ENCODE measurements around the gene PCP4L1. TPM values are rescaled to one million over a fixed set of nuclear protein-coding genes. Genes with fewer than 3 reads are reported as not detected.
"Not testable (repeated sequence)": the region's sequence is repeated elsewhere in the genome, so short reads cannot be mapped to it uniquely, and the experiment has no call there.

The PCP4L1 gene
- total RNA-seq, 1 donor from 2014 or later = 3.1 TPM

DNA sequence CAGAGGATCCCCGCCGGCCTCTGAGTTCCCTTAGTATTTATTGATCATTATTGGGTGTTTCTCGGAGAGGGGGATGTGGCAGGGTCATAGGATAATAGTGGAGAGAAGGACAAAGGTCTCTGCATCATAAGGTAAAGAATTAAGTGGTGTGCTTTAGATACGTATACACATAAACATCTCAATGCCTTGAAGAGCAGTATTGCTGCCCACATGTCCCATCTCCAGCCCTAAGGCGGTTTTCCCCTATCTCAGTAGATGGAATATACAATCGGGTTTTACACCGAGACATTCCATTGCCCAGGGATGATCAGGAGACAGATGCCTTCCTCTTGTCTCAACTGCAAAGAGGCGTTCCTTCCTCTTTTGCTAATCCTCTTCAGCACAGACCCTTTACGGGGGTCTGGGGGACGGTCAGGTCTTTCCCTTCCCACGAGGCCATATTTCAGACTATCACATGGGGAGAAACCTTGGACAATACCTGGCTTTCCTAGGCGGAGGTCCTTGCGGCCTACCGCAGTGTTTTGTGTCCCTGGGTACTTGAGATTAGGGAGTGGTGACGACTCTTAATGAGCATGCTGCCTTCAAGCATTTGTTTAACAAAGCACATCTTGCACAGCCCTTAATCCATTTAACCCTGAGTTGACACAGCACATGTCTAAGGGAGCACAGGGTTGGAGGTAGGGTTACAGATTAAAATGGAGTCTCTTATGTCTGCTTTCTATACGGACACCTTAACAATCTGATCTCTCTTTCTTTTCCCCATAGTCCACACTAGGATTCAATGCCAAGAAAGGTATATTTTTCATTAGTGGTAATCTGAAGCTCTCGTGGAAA lies 57.5 kb downstream of the PCP4L1 start:
- DNase-seq = not testable (repeated sequence)

DNA sequence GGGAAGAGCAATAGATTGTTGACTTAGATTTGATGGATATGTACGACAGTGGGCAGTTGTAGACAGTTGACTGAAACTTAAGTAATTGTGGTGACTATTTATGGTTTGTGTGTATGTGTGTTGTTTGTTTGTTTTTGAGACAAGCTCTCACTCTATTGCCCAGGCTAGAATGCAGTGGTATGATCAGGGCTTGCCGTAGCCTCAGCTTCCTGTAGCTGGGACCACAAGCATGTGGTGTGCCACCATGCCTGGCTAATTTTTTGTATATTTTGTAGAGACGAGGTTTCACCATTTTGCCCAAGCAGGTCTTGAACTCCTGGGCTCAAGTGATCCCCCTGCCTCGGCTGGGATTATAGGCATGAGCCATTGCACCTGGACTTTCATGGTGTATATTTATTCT lies 65.5 kb downstream of the PCP4L1 start:
- no peak for DNase-seq

DNA sequence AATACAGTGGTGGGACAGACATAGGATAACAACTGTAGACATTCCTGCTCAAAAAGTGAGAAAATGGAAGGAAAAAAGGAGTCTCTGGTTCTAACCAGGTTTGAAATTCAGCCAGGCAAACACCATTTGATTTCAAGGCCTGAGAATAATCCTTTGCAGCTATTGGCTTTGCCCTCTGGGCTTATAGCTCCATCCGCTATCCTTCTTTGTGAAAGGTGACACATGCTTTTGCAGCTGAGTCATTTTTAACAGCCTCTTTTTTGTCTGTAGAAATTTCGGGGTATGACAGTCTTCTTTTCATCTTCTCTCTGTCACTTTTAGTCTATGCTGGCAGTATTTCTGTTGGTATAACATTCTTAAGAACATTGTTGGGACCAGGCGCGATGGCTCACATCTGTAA lies 71.8 kb downstream of the PCP4L1 start:
- DNase-seq = no peak

DNA sequence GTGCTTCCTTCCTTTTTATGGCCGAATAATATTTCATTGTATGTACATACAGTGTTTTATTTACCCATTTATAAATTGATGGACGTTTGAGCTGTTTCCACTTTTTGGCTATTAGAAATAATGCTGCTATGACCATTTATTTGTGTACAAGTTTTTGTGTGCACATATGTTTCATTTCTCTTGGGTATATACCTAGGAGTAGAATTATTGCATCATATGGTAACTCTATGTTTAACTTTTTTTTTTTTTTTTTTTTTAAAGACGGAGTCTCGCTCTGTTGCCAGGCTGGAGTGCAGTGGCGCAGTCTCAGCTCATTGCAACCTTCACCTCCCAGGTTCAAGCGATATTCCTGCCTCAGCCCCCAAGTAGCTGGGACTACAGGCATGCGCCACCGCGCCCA lies 74.6 kb downstream of the PCP4L1 start:
- no peak for DNase-seq

Other genes starting within 250 kb of the PCP4L1 start
- 10.9 TPM for gene F11R, start 237.6 kb upstream of the PCP4L1 start, total RNA-seq
- 42.6 TPM for gene TSTD1, start 219.8 kb upstream of the PCP4L1 start, total RNA-seq
- gene USF1, start 212.8 kb upstream of the PCP4L1 start, total RNA-seq = 131 TPM
- gene ARHGAP30, start 188.9 kb upstream of the PCP4L1 start, total RNA-seq = 1.7 TPM
- gene NECTIN4, start 169.2 kb upstream of the PCP4L1 start, total RNA-seq = not detected
- 0.78 TPM for gene KLHDC9, start 160.4 kb upstream of the PCP4L1 start, total RNA-seq
- gene PFDN2, start 140.7 kb upstream of the PCP4L1 start, total RNA-seq = 33.8 TPM
- gene NIT1, start 140.6 kb upstream of the PCP4L1 start, total RNA-seq = 18.7 TPM
- gene DEDD, start 126.1 kb upstream of the PCP4L1 start, total RNA-seq = 26.8 TPM
- 99.4 TPM for gene UFC1, start 104.8 kb upstream of the PCP4L1 start, total RNA-seq
- 10.6 TPM for gene USP21, start 99.2 kb upstream of the PCP4L1 start, total RNA-seq
- gene PPOX, start 92.3 kb upstream of the PCP4L1 start, total RNA-seq = 25.4 TPM
- gene B4GALT3, start 81.2 kb upstream of the PCP4L1 start, total RNA-seq = 21.4 TPM
- 0.62 TPM for gene ADAMTS4, start 59.7 kb upstream of the PCP4L1 start, total RNA-seq
- gene NDUFS2, start 56.4 kb upstream of the PCP4L1 start, total RNA-seq = 85.2 TPM
- 1.6 TPM for gene FCER1G, start 43.5 kb upstream of the PCP4L1 start, total RNA-seq
- gene APOA2, start 35.1 kb upstream of the PCP4L1 start, total RNA-seq = not detected
- gene TOMM40L, start 32.7 kb upstream of the PCP4L1 start, total RNA-seq = 20.1 TPM
- 0.47 TPM for gene NR1I3, start 20.5 kb upstream of the PCP4L1 start, total RNA-seq
- gene MPZ, start 51.2 kb downstream of the PCP4L1 start, total RNA-seq = 1.4 TPM
- gene SDHC, start 55.6 kb downstream of the PCP4L1 start, total RNA-seq = 19.5 TPM
- gene CFAP126, start 109.1 kb downstream of the PCP4L1 start, total RNA-seq = 0.31 TPM
- gene FCGR2A, start 246.7 kb downstream of the PCP4L1 start, total RNA-seq = 8.4 TPM